Karpas-422 (cell line): ENCODE measurements around the gene CDC42EP1. TPM values are rescaled to one million over a fixed set of nuclear protein-coding genes. Genes with fewer than 3 reads are reported as not detected.

Experiments used
- DNase-seq: peaks from one replicate; pipeline ENCODE4 v3.0.0-alpha.2; 2015
- H2AFZ ChIP-seq: fragments of 200-600 bp; sonication (generic); 2 replicates; pipeline ENCODE4 v1.6.1; 2014; ENCODE audit warnings: antibody characterized with exemption, low read length, mixed read lengths
- H3K27ac ChIP-seq: fragments of 200-600 bp; sonication (generic); 2 replicates; pipeline ENCODE4 v1.5.1; 2014; ENCODE audit warnings: mild to moderate bottlenecking, low read length, moderate library complexity
- H3K27me3 ChIP-seq: fragments of 200-600 bp; sonication (generic); 2 replicates; pipeline ENCODE4 v1.6.1; 2014; ENCODE audit warnings: low read length, mixed read lengths
- H3K36me3 ChIP-seq: fragments of 200-600 bp; sonication (generic); 2 replicates; pipeline ENCODE4 v1.6.1; 2014; ENCODE audit warnings: low read length, mixed read lengths; ENCODE audit not compliant: insufficient read depth
- H3K4me1 ChIP-seq: fragments of 200-600 bp; sonication (generic); 2 replicates; pipeline ENCODE4 v1.6.1; 2014; ENCODE audit warnings: mild to moderate bottlenecking, low read length, mixed read lengths
- H3K4me2 ChIP-seq: fragments of 200-600 bp; sonication (generic); 2 replicates; pipeline ENCODE4 v1.6.1; 2014; ENCODE audit warnings: low read length, low read depth, mild to moderate bottlenecking; ENCODE audit not compliant: poor library complexity, severe bottlenecking
- H3K4me3 ChIP-seq: fragments of 200-600 bp; sonication (generic); 2 replicates; pipeline ENCODE4 v1.5.1; 2014; ENCODE audit warnings: mild to moderate bottlenecking, antibody characterized with exemption, low read length, mixed read lengths
- H3K79me2 ChIP-seq: fragments of 200-600 bp; sonication (generic); 2 replicates; pipeline ENCODE4 v1.6.1; 2014; ENCODE audit warnings: mild to moderate bottlenecking, low read length, mixed read lengths
- H3K9ac ChIP-seq: fragments of 200-600 bp; sonication (generic); 2 replicates; pipeline ENCODE4 v1.6.0; 2014; ENCODE audit warnings: low read length
- H3K9me2 ChIP-seq: fragments of 200-600 bp; sonication (generic), shearing (Covaris generic); replicated peaks from 2 replicates; pipeline ENCODE4 v1.6.0; 2014; ENCODE audit warnings: mild to moderate bottlenecking, low read length, moderate library complexity; ENCODE audit not compliant: insufficient read depth
- H3K9me3 ChIP-seq: fragments of 300-700, 200-600 bp; sonication (generic); 2 replicates; pipeline ENCODE4 v1.6.1; 2014; ENCODE audit warnings: low read length, mixed read lengths
- H4K20me1 ChIP-seq: fragments of 200-600 bp; sonication (generic); 2 replicates; pipeline ENCODE4 v1.6.1; 2014; ENCODE audit warnings: mild to moderate bottlenecking, antibody characterized with exemption, low read length, low read depth; ENCODE audit not compliant: insufficient read depth
- total RNA-seq: library from RNA; depleted of rRNA; stranded (reverse); fragments of >200 nt; shearing (Covaris generic); gene quantifications from 2 replicates; pipeline ENCODE4 v1.2.3, GENCODE V29; 2014; ENCODE audit warnings: low replicate concordance

Gene CDC42EP1
- total RNA-seq, 1 experiment from 2014 or later = not detected

- Histone ChIP-seq H3K9me3 (no peaks in the 10 kb centered on the region), H3K4me3 (no peak overlapping the region), H4K20me1 (no peaks in the 10 kb centered on the region), H3K27ac (no peak overlapping the region), H3K79me2 (no peaks in the 10 kb centered on the region), H2AFZ (no peak overlapping the region), H3K27me3 (no peaks in the 10 kb centered on the region), H3K36me3 (no peaks in the 10 kb centered on the region), H3K9me2 (no peaks in the 10 kb centered on the region), H3K4me2 (no peak overlapping the region), H3K4me1 (peaks cover 10% of the 10 kb centered on the region), H3K9ac (no peak overlapping the region)
- DNase-seq = no peak
Observed at GRCh38 chr22:37560608-37561211, 430 bp downstream of the CDC42EP1 start.

- no peaks in the 10 kb centered on the region for H3K27me3 ChIP-seq
- H3K9ac ChIP-seq = no peak overlapping the region
- H3K4me3 ChIP-seq = no peak overlapping the region
Observed at GRCh38 chr22:37561212-37562048, 1.1 kb downstream of the CDC42EP1 start.

GRCh38 chr22:37562049-37562875, 2.0 kb downstream of the CDC42EP1 start:
- Histone ChIP-seq H3K4me1 (peaks cover 10% of the 10 kb centered on the region), H3K4me3 (no peak overlapping the region), H3K79me2 (no peaks in the 10 kb centered on the region)

More at GRCh38 chr22:37561212-37562048, 1.1 kb downstream of the CDC42EP1 start:
- no peak overlapping the region for H3K27ac ChIP-seq
- H3K36me3 ChIP-seq = no peaks in the 10 kb centered on the region
- no peak overlapping the region for H3K4me2 ChIP-seq
- DNase-seq = peak; percentile 91
- H3K9me3 ChIP-seq = no peaks in the 10 kb centered on the region
- H3K79me2 ChIP-seq = no peaks in the 10 kb centered on the region
- H4K20me1 ChIP-seq = no peaks in the 10 kb centered on the region
- H2AFZ ChIP-seq = peak overlapping the region; percentile 7; the same call in 1 of the 2 replicates
- no peaks in the 10 kb centered on the region for H3K9me2 ChIP-seq
- H3K4me1 ChIP-seq = peaks cover 10% of the 10 kb centered on the region

GRCh38 chr22:37563153-37564081, 3.1 kb downstream of the CDC42EP1 start:
- H3K4me1 ChIP-seq = peaks cover 10% of the 10 kb centered on the region
- H3K79me2 ChIP-seq = no peaks in the 10 kb centered on the region
- no peaks in the 10 kb centered on the region for H3K36me3 ChIP-seq
- H3K4me3 ChIP-seq = no peak overlapping the region
- DNase-seq = no peak
- no peak overlapping the region for H3K4me2 ChIP-seq
- no peak overlapping the region for H3K9ac ChIP-seq
- H2AFZ ChIP-seq = peak overlapping the region; percentile 54; the same call in 1 of the 2 replicates
- no peaks in the 10 kb centered on the region for H3K9me3 ChIP-seq
- H3K27me3 ChIP-seq = no peaks in the 10 kb centered on the region
- H3K27ac ChIP-seq = no peak overlapping the region
- H3K9me2 ChIP-seq = no peaks in the 10 kb centered on the region
- no peaks in the 10 kb centered on the region for H4K20me1 ChIP-seq

More at GRCh38 chr22:37562049-37562875, 2.0 kb downstream of the CDC42EP1 start:
- Histone ChIP-seq H2AFZ (peak overlapping the region; percentile 7; the same call in 1 of the 2 replicates), H3K9ac (no peak overlapping the region), H3K27me3 (no peaks in the 10 kb centered on the region), H3K36me3 (no peaks in the 10 kb centered on the region), H3K9me3 (no peaks in the 10 kb centered on the region), H3K9me2 (no peaks in the 10 kb centered on the region), H3K4me2 (no peak overlapping the region), H4K20me1 (no peaks in the 10 kb centered on the region), H3K27ac (no peak overlapping the region)
- no peak for DNase-seq

GRCh38 chr22:37564111-37564711, 3.9 kb downstream of the CDC42EP1 start:
- H3K4me3 ChIP-seq = no peak overlapping the region
- peaks cover 10% of the 10 kb centered on the region for H3K4me1 ChIP-seq
- no peak for DNase-seq
- no peak overlapping the region for H2AFZ ChIP-seq
- H3K9me2 ChIP-seq = no peaks in the 10 kb centered on the region
- no peaks in the 10 kb centered on the region for H3K27me3 ChIP-seq
- H3K4me2 ChIP-seq = no peak overlapping the region
- H3K9ac ChIP-seq = no peak overlapping the region
- H4K20me1 ChIP-seq = no peaks in the 10 kb centered on the region
- no peaks in the 10 kb centered on the region for H3K36me3 ChIP-seq
- H3K79me2 ChIP-seq = no peaks in the 10 kb centered on the region
- no peak overlapping the region for H3K27ac ChIP-seq
- no peaks in the 10 kb centered on the region for H3K9me3 ChIP-seq

GRCh38 chr22:37565830-37566229, 5.5 kb downstream of the CDC42EP1 start:
- Histone ChIP-seq H3K9me2 (no peaks in the 10 kb centered on the region), H3K27ac (no peak overlapping the region), H3K9ac (no peak overlapping the region), H3K4me1 (peaks cover 10% of the 10 kb centered on the region), H3K27me3 (no peaks in the 10 kb centered on the region), H3K9me3 (no peaks in the 10 kb centered on the region), H3K4me2 (no peak overlapping the region), H4K20me1 (no peaks in the 10 kb centered on the region), H3K4me3 (no peak overlapping the region), H2AFZ (no peak overlapping the region), H3K36me3 (no peaks in the 10 kb centered on the region), H3K79me2 (no peaks in the 10 kb centered on the region)
- DNase-seq = no peak

- Histone ChIP-seq H3K27me3 (no peaks in the 10 kb centered on the region), H3K9ac (no peak overlapping the region), H3K4me3 (no peak overlapping the region), H4K20me1 (no peaks in the 10 kb centered on the region), H3K4me2 (no peak overlapping the region), H3K9me3 (no peaks in the 10 kb centered on the region), H2AFZ (no peak overlapping the region), H3K27ac (no peak overlapping the region), H3K79me2 (no peaks in the 10 kb centered on the region), H3K9me2 (no peaks in the 10 kb centered on the region), H3K4me1 (peaks cover 10% of the 10 kb centered on the region), H3K36me3 (no peaks in the 10 kb centered on the region)
- no peak for DNase-seq
Observed at GRCh38 chr22:37566329-37566837, 6.1 kb downstream of the CDC42EP1 start.
